CD14-positive monocyte (primary cell): ENCODE data around the gene AGBL1. TPM values are rescaled to one million over a fixed set of nuclear protein-coding genes. Genes with fewer than 3 reads are reported as not detected.

Experiments
- DNase-seq, 3 donors: peaks; one replicate each; pipeline ENCODE4 v3.0.0-alpha.2; 2011 to 2022
- H2AFZ ChIP-seq: 2 replicates; pipeline ENCODE4 v1.6.0; 2012; ENCODE audit warnings: mild to moderate bottlenecking, low read depth, low read length, inconsistent platforms; ENCODE audit not compliant: insufficient read depth, poor library complexity, severe bottlenecking
- H3K27ac ChIP-seq, 2 donors: 1 replicate in 1 of 2; 2 replicates in 1 of 2; pipeline ENCODE4 v1.5.1; 2012 to 2013; ENCODE audit warnings: low read length in 2 of 2, control low read depth in 1 of 2, inconsistent platforms in 1 of 2, low read depth in 1 of 2, mild to moderate bottlenecking in 1 of 2
- H3K27me3 ChIP-seq, 2 donors: one replicate each; pipeline versions ENCODE4 v1.6.0 to v1.6.1; 2011 to 2013; ENCODE audit warnings: low read length in 2 of 2; ENCODE audit not compliant: control insufficient read depth in 2 of 2, insufficient read depth in 2 of 2
- H3K36me3 ChIP-seq, 2 donors: replicated peaks in 1 of 2; 1 replicate in 1 of 2; 2 replicates in 1 of 2; pipeline versions ENCODE4 v1.5.1 to v1.6.1; 2012 to 2013; ENCODE audit warnings: low read length in 2 of 2, control low read depth in 1 of 2, inconsistent platforms in 1 of 2, mild to moderate bottlenecking in 1 of 2; ENCODE audit not compliant: insufficient read depth in 2 of 2, control insufficient read depth in 1 of 2
- H3K4me1 ChIP-seq, 2 donors: 1 replicate in 1 of 2; 2 replicates in 1 of 2; pipeline versions ENCODE4 v1.5.1 to v1.6.1; 2012 to 2013; ENCODE audit warnings: low read length in 2 of 2, control low read depth in 1 of 2, inconsistent platforms in 1 of 2, mild to moderate bottlenecking in 1 of 2, moderate library complexity in 1 of 2; ENCODE audit not compliant: insufficient read depth in 2 of 2, control insufficient read depth in 1 of 2
- H3K4me2 ChIP-seq: replicated peaks from 2 replicates; pipeline ENCODE3; 2012; ENCODE audit warnings: low read length, moderate library complexity, mild to moderate bottlenecking; ENCODE audit not compliant: poor library complexity, severe bottlenecking; ENCODE audit errors: extremely low read depth
- H3K4me3 ChIP-seq, 3 experiments: fragments of 200-600 bp in 1 of 3; sonication (generic) in 1 of 3; replicated peaks in 1 of 3; 1 replicate in 2 of 3; 2 replicates in 1 of 3; pipeline ENCODE4 v1.5.1; 2011 to 2013; ENCODE audit warnings: low read length in 3 of 3, mild to moderate bottlenecking in 3 of 3, control low read depth in 2 of 3, low read depth in 2 of 3, inconsistent platforms in 1 of 3, moderate library complexity in 1 of 3
- H3K79me2 ChIP-seq: 2 replicates; pipeline ENCODE4 v1.6.0; 2012; ENCODE audit warnings: mild to moderate bottlenecking, control low read depth, inconsistent platforms, low read length, moderate library complexity; ENCODE audit not compliant: insufficient read depth
- H3K9ac ChIP-seq: 2 replicates; pipeline ENCODE4 v1.6.0; 2017; ENCODE audit warnings: low read length, mild to moderate bottlenecking; ENCODE audit not compliant: insufficient read depth, poor library complexity, severe bottlenecking
- H3K9me3 ChIP-seq, 2 donors: replicated peaks in 1 of 2; 1 replicate in 1 of 2; 2 replicates in 1 of 2; pipeline versions ENCODE4 v1.5.1 to v1.6.1; 2012 to 2013; ENCODE audit warnings: low read length in 2 of 2, control low read depth in 1 of 2; ENCODE audit not compliant: control insufficient read depth in 1 of 2, insufficient read depth in 1 of 2
- H4K20me1 ChIP-seq: 2 replicates; pipeline ENCODE4 v1.6.0; 2012; ENCODE audit warnings: mild to moderate bottlenecking, low read length, control low read depth, moderate library complexity; ENCODE audit not compliant: insufficient read depth
- H3K27ac Mint-ChIP-seq, 7 donors: one replicate each; pipeline ENCODE4 v1.8.0; 2020; ENCODE audit warnings: mild to moderate bottlenecking in 7 of 7, mixed read lengths in 7 of 7, moderate library complexity in 6 of 7, inconsistent platforms in 2 of 7
- H3K27me3 Mint-ChIP-seq, 3 donors: one replicate each; pipeline ENCODE4 v1.8.0; 2021 to 2022; ENCODE audit warnings: low read depth in 3 of 3, mild to moderate bottlenecking in 3 of 3, mixed read lengths in 3 of 3, moderate library complexity in 3 of 3, inconsistent platforms in 1 of 3
- H3K36me3 Mint-ChIP-seq, 2 donors: one replicate each; pipeline ENCODE4 v1.8.0; 2020; ENCODE audit warnings: mixed read lengths in 2 of 2, inconsistent platforms in 1 of 2, mild to moderate bottlenecking in 1 of 2
- H3K4me1 Mint-ChIP-seq: one replicate; pipeline ENCODE4 v1.8.0; 2020; ENCODE audit warnings: mild to moderate bottlenecking, mixed read lengths
- H3K4me3 Mint-ChIP-seq, 2 donors: one replicate each; pipeline ENCODE4 v1.8.0; 2020; ENCODE audit warnings: mild to moderate bottlenecking in 2 of 2, mixed read lengths in 2 of 2, moderate library complexity in 1 of 2
- H3K9me3 Mint-ChIP-seq, 7 donors: one replicate each; pipeline ENCODE4 v1.8.0; 2020 to 2022; ENCODE audit warnings: mixed read lengths in 7 of 7, mild to moderate bottlenecking in 6 of 7, moderate library complexity in 6 of 7, inconsistent platforms in 2 of 7
- WGBS: methylation state at CpG from one replicate; pipeline ENCODE4 v1.1.5; 2013; ENCODE audit warnings: missing lambda C conversion rate; ENCODE audit not compliant: insufficient coverage; 5-methylcytosine and 5-hydroxymethylcytosine counted together
- intact Hi-C, 2 donors: fragments of 100-400 bp; cut with micrococcal nuclease; formaldehyde crosslinking; loops; one replicate each; pipeline versions ENCODE4 v1.15.0 to v1.15.1; 2023
- polyA plus RNA-seq, 3 donors: library from polyadenylated mRNA; depleted of rRNA in 1 of 3; unstranded in 2 of 3; stranded (reverse) in 1 of 3; fragments of 300-500 nt in 2 of 3; fragments of >200 nt in 1 of 3; fragmentation: Illumina TruSeq in 2 of 3; gene quantifications; 1 replicate in 2 of 3; 2 replicates in 1 of 3; pipeline ENCODE4 v1.2.3, GENCODE V29; 2012 to 2021
- TF ChIP-seq, protein P1 (sequence below): fragments of 200-600 bp; IDR thresholded peaks from one replicate; pipeline ENCODE4 v1.8.0; 2022; ENCODE audit warnings: antibody characterized with exemption, mild to moderate bottlenecking

AGBL1 gene
- polyA plus RNA-seq, 3 donors, result not detected

DNA sequence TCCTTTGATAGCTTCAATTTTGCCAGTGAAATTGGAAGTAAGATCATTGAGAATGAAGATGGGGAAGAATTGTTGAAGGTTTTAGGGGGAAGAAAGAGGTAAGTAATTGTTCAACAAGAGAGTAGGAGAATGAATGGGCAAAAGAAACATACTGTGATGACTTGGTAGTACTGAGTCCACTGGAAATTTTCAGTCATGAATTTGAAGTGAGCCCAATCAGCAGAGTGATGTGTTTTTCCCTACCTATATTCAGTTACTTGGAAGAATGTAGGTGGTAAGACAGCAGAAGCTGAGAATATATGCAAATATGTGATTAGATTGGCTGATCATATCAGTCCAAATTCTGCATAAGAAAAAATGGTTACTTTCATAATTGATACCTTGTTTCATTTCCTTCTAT is 569.6 kb downstream of the AGBL1 start:
- H3K4me3 Mint-ChIP-seq, result no peak overlapping the region
- Histone ChIP-seq H4K20me1 (no peaks in the 10 kb centered on the region), H3K4me2 (no peak overlapping the region), H2AFZ (no peak overlapping the region), H3K27ac (no peak overlapping the region), H3K27me3 (no peaks in the 10 kb centered on the region), H3K9ac (no peak overlapping the region), H3K4me1 (no peaks in the 10 kb centered on the region), H3K9me3 (no peaks in the 10 kb centered on the region), H3K79me2 (no peaks in the 10 kb centered on the region), H3K4me3 (no peak overlapping the region), H3K36me3 (no peaks in the 10 kb centered on the region)
- H3K4me1 Mint-ChIP-seq, result no peaks in the 10 kb centered on the region
- DNase-seq, result no peak
- H3K27ac Mint-ChIP-seq, result no peak overlapping the region
- H3K27me3 Mint-ChIP-seq, result no peaks in the 10 kb centered on the region
- intact Hi-C loops, result no loop called here
- TF ChIP-seq, protein P1, sequence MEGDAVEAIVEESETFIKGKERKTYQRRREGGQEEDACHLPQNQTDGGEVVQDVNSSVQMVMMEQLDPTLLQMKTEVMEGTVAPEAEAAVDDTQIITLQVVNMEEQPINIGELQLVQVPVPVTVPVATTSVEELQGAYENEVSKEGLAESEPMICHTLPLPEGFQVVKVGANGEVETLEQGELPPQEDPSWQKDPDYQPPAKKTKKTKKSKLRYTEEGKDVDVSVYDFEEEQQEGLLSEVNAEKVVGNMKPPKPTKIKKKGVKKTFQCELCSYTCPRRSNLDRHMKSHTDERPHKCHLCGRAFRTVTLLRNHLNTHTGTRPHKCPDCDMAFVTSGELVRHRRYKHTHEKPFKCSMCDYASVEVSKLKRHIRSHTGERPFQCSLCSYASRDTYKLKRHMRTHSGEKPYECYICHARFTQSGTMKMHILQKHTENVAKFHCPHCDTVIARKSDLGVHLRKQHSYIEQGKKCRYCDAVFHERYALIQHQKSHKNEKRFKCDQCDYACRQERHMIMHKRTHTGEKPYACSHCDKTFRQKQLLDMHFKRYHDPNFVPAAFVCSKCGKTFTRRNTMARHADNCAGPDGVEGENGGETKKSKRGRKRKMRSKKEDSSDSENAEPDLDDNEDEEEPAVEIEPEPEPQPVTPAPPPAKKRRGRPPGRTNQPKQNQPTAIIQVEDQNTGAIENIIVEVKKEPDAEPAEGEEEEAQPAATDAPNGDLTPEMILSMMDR, result no peak
- H3K9me3 Mint-ChIP-seq, result peaks cover 0 to 6% (median 0%) of the 10 kb centered on the region in 7 donors
- no peaks in the 10 kb centered on the region for H3K36me3 Mint-ChIP-seq

DNA sequence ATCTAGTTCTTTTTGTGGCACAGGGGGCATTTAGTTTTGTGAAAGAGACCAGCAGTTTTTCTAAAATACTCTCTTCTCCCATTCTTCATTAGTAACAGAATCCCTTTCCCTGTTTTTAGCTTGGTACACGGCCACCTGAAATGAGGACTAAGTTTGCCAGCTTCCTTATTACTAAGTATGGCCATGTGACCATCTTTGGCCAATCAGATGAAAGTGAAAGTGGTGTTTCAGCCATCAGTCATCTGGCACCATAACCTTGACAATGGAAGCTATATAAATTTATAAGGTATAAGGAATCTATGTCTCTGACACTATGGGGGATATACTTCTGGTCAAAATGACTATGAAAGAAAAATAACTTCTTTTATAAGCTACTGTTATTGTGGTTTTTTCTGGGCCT is 570.4 kb downstream of the AGBL1 start:
- DNase-seq, result no peak
- no peaks in the 10 kb centered on the region for H3K79me2 ChIP-seq
- intact Hi-C loops, result no loop called here

More for the DNA sequence above, 570.4 kb downstream of the AGBL1 start:
- Histone ChIP-seq H4K20me1 (no peaks in the 10 kb centered on the region), H3K9ac (no peak overlapping the region), H3K36me3 (no peaks in the 10 kb centered on the region), H3K9me3 (no peaks in the 10 kb centered on the region), H3K4me3 (no peak overlapping the region), H3K4me1 (no peaks in the 10 kb centered on the region), H3K27ac (no peak overlapping the region), H3K27me3 (no peaks in the 10 kb centered on the region), H3K4me2 (no peak overlapping the region), H2AFZ (no peak overlapping the region)
- Mint-ChIP-seq H3K9me3 (peaks cover 0 to 1% (median 0%) of the 10 kb centered on the region in 7 donors), H3K36me3 (no peaks in the 10 kb centered on the region), H3K27ac (no peak overlapping the region), H3K4me3 (no peak overlapping the region), H3K4me1 (no peaks in the 10 kb centered on the region), H3K27me3 (no peaks in the 10 kb centered on the region)
- TF ChIP-seq, protein P1, result no peak
- no CpG with 5 or more reads among the region's 1 CpG for WGBS
